ENCODE results near the gene PELI1. TPM values are rescaled to one million over a fixed set of nuclear protein-coding genes. Genes with fewer than 3 reads are reported as not detected.

PELI1 gene
- total RNA-seq, 1 experiment from 2014 or later, result 61.0 TPM

GRCh38 chr2:64114063-64114911 lies 29.9 kb downstream of the PELI1 start:
- Histone ChIP-seq H3K79me1 (ENCODE audit: insufficient read depth, low read depth, low read length, poor library complexity, severe bottlenecking) (peaks cover 9% of the 10 kb centered on the region), H3K4me2 (ENCODE audit: insufficient read depth, insufficient read length, low read length) (no peak overlapping the region), H2BK15ac (ENCODE audit: low read depth, low read length) (no peak overlapping the region), H3T11ph (ENCODE audit: low read length) (no peak overlapping the region), H2BK120ac (ENCODE audit: low read depth, low read length, poor library complexity, severe bottlenecking) (no peak overlapping the region), H2BK20ac (ENCODE audit: low read depth, low read length, poor library complexity, severe bottlenecking) (no peak overlapping the region), H2BK12ac (ENCODE audit: insufficient read length, low read depth, low read length) (no peak overlapping the region), H3K9me3 (ENCODE audit: control insufficient read depth, low read depth, low read length) (no peaks in the 10 kb centered on the region), H4K5ac (ENCODE audit: insufficient read length, low read depth, low read length) (no peak overlapping the region), H3K27me3 (ENCODE audit: insufficient read depth, low read length) (no peaks in the 10 kb centered on the region), H3K23ac (ENCODE audit: insufficient read length, low read depth, low read length) (no peak overlapping the region), H3K18ac (ENCODE audit: insufficient read length, low read depth, low read length) (no peak overlapping the region), H3K27ac (ENCODE audit: insufficient read length, low read depth, low read length) (no peak overlapping the region), H3K4me1 (ENCODE audit: insufficient read depth, low read length) (no peaks in the 10 kb centered on the region; the same call in 1 of the 2 replicates), H3K4ac (ENCODE audit: low read depth, low read length) (no peak overlapping the region), H2AK5ac (ENCODE audit: insufficient read length, low read length) (no peak overlapping the region), H3K9ac (ENCODE audit: extremely low read depth, insufficient read length, low read length) (no peak overlapping the region), H3K23me2 (ENCODE audit: insufficient read length, low read depth, low read length, poor library complexity, severe bottlenecking) (no peaks in the 10 kb centered on the region), H2BK5ac (ENCODE audit: insufficient read length, low read length) (no peak overlapping the region), H4K91ac (ENCODE audit: insufficient read length, low read depth, low read length) (no peak overlapping the region), H3K79me2 (ENCODE audit: insufficient read depth, low read length) (peaks cover 9% of the 10 kb centered on the region; the same call in 1 of the 2 replicates), H4K20me1 (ENCODE audit: control insufficient read depth, insufficient read depth, insufficient read length) (no peaks in the 10 kb centered on the region), H4K8ac (replicated peaks; ENCODE audit: insufficient read length, low read depth, low read length) (no peak overlapping the region), H3K14ac (ENCODE audit: insufficient read depth, low read length) (no peak overlapping the region), H2AFZ (ENCODE audit: low read length) (no peak overlapping the region), H3K56ac (ENCODE audit: insufficient read length, low read depth, low read length) (no peak overlapping the region)
- no peak for TF ChIP-seq CTCF (conservative IDR thresholded peaks at IDR 0.05)
- H3K9me3 Mint-ChIP-seq, result no peaks in the 10 kb centered on the region
- no peak overlapping the region for H3K4me3 Mint-ChIP-seq
- no CpG with 5 or more reads among the region's 1 CpG for whole genome bisulfite sequencing (ENCODE audit: extremely low coverage, insufficient read length, low lambda C conversion rate)
- DNase-seq, result no peak
- H3K27ac Mint-ChIP-seq, result peak overlapping the region in 1 of 3 experiments; percentile 1; a peak in 1 of 7 replicates
- H3K36me3 Mint-ChIP-seq (ENCODE audit: insufficient read depth in 1 of 3, low read depth in 3 of 3), result no peaks in the 10 kb centered on the region; a peak in 2 of 7 replicates
- H3K27me3 Mint-ChIP-seq (ENCODE audit: low read depth), result no peaks in the 10 kb centered on the region
- H3K4me1 Mint-ChIP-seq, result peaks cover 24 to 31% of the 10 kb centered on the region in 2 experiments

All from H9 (cell line).